ENCODE results near the gene CTDSP1.

CTDSP1 gene

DNA sequence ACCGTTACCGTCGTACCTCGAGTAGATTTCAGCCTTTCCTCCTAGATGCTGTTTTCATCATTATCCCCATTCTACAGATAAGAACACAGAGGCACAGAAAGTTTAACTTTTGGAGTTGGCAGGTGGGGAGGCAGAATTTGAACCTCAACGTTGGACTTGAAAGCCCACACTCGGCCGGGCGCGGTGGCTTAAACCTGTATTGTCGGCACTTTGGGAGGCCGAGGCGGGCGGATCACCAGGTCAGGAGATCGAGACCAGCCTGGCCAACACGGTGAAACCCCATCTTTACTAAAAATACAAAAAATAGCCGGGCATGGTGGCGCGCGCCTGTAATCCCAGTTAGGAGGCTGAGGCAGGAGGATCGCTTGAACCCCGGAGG lies 31.5 kb upstream of the CTDSP1 start:
- no peak for DNase-seq (ENCODE audit: extremely low read depth, insufficient read length)
- Histone ChIP-seq H3K36me3 (ENCODE audit: control insufficient read depth, insufficient read depth, low read length) (no peaks in the 10 kb centered on the region), H3K4me3 (replicated peaks; ENCODE audit: low read depth, low read length) (peak overlapping the region; percentile 77), H3K27me3 (replicated peaks; ENCODE audit: control insufficient read depth, insufficient read depth, low read length) (no peaks in the 10 kb centered on the region)
- TF ChIP-seq CTCF (IDR thresholded peaks at IDR 0.05; ENCODE audit: insufficient read depth, low read length, poor library complexity, severe bottlenecking), result no peak

DNA sequence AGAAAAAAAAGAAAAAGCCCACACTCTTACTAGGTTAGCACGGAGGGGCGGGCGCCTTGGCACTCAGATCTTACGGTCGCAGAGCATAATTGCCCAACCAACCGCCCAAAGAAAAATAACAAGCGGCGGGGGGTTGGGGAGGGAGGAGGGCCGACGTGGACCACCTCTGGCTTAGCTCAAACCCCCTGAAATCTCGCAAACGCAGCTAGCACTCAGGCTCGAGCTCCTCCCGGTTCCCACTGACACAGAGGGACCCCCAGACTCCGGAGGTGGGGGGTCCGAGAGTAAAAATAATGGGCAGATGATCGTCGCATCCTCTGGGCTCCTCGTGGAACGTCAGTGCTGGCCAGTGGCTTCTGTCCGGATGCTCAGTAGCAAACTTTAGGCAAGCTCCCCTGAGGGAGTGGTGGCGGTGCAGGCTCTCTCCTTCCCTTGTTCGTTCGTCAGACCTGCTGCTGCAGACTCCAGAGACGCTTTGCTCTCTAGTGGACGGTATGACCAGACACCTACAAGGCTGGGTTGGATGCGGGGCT lies 31.0 kb upstream of the CTDSP1 start:
- no peak for DNase-seq (ENCODE audit: extremely low read depth, insufficient read length)
- Histone ChIP-seq H3K36me3 (ENCODE audit: control insufficient read depth, insufficient read depth, low read length) (no peaks in the 10 kb centered on the region), H3K27me3 (replicated peaks; ENCODE audit: control insufficient read depth, insufficient read depth, low read length) (no peaks in the 10 kb centered on the region), H3K4me3 (replicated peaks; ENCODE audit: low read depth, low read length) (peak overlapping the region; percentile 77; the same call in 1 of the 2 replicates)
- no peak for TF ChIP-seq CTCF (IDR thresholded peaks at IDR 0.05; ENCODE audit: insufficient read depth, low read length, poor library complexity, severe bottlenecking)

- DNase-seq (ENCODE audit: extremely low read depth, insufficient read length), result no peak
- no peak overlapping the region for H3K4me3 ChIP-seq (replicated peaks; ENCODE audit: low read depth, low read length)
- no peak for TF ChIP-seq CTCF (IDR thresholded peaks at IDR 0.05; ENCODE audit: insufficient read depth, low read length, poor library complexity, severe bottlenecking)
Observed at GRCh38 chr2:218369330-218369729, 30.3 kb upstream of the CTDSP1 start.

DNA sequence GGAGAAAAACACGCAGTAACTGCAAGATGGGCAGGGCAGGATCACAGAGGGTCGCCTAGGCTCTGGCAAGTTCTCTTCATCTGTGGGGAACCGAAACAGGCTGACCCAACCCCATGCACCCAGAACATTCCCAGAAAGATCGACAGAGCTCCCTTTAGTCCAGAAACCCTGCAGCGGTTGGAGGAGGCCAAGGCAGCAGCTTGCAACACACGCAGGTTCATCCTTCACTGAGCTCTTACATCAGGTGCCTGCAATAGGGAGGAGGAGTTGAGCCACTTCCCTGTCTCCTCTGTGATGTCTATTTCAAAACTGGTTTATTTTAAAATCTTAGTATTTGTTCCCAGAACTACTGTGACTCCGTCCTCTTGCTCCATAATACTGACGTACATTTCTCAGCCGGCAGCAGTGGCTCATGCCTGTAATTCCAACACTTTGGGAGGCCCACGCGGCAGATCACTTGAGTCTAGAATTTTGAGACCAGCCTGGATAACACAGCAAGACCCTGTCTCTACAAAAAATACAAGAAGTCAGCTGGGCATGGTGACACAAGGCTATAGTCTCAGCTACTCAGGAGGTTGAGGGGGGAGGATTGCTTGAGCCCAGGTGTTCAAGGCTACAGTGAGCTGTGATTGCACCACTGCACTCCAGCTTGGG lies 29.1 kb upstream of the CTDSP1 start:
- TF ChIP-seq CTCF (IDR thresholded peaks at IDR 0.05; ENCODE audit: insufficient read depth, low read length, poor library complexity, severe bottlenecking), result no peak
- DNase-seq (ENCODE audit: extremely low read depth, insufficient read length), result no peak
- Histone ChIP-seq H3K27me3 (replicated peaks; ENCODE audit: control insufficient read depth, insufficient read depth, low read length) (no peaks in the 10 kb centered on the region), H3K36me3 (ENCODE audit: control insufficient read depth, insufficient read depth, low read length) (no peaks in the 10 kb centered on the region), H3K4me3 (replicated peaks; ENCODE audit: low read depth, low read length) (no peak overlapping the region)

More at GRCh38 chr2:218369330-218369729, 30.3 kb upstream of the CTDSP1 start:
- no peaks in the 10 kb centered on the region for H3K36me3 ChIP-seq (ENCODE audit: control insufficient read depth, insufficient read depth, low read length)
- no peaks in the 10 kb centered on the region for H3K27me3 ChIP-seq (replicated peaks; ENCODE audit: control insufficient read depth, insufficient read depth, low read length)

GRCh38 chr2:218371983-218372350 lies 27.7 kb upstream of the CTDSP1 start:
- Histone ChIP-seq H3K36me3 (ENCODE audit: control insufficient read depth, insufficient read depth, low read length) (no peaks in the 10 kb centered on the region), H3K4me3 (replicated peaks; ENCODE audit: low read depth, low read length) (no peak overlapping the region), H3K27me3 (replicated peaks; ENCODE audit: control insufficient read depth, insufficient read depth, low read length) (no peaks in the 10 kb centered on the region)
- no peak for DNase-seq (ENCODE audit: extremely low read depth, insufficient read length)
- TF ChIP-seq CTCF (IDR thresholded peaks at IDR 0.05; ENCODE audit: insufficient read depth, low read length, poor library complexity, severe bottlenecking), result no peak

All from GM06990 (cell line).